ENCODE results near the gene TLCD3A.
A peak's percentile ranks its signal among the peaks of the same experiment; 100 is the strongest.
"Not testable (repeated sequence)": the region's sequence is repeated elsewhere in the genome, so short reads cannot be mapped to it uniquely, and the experiment has no call there.

The TLCD3A gene

DNA sequence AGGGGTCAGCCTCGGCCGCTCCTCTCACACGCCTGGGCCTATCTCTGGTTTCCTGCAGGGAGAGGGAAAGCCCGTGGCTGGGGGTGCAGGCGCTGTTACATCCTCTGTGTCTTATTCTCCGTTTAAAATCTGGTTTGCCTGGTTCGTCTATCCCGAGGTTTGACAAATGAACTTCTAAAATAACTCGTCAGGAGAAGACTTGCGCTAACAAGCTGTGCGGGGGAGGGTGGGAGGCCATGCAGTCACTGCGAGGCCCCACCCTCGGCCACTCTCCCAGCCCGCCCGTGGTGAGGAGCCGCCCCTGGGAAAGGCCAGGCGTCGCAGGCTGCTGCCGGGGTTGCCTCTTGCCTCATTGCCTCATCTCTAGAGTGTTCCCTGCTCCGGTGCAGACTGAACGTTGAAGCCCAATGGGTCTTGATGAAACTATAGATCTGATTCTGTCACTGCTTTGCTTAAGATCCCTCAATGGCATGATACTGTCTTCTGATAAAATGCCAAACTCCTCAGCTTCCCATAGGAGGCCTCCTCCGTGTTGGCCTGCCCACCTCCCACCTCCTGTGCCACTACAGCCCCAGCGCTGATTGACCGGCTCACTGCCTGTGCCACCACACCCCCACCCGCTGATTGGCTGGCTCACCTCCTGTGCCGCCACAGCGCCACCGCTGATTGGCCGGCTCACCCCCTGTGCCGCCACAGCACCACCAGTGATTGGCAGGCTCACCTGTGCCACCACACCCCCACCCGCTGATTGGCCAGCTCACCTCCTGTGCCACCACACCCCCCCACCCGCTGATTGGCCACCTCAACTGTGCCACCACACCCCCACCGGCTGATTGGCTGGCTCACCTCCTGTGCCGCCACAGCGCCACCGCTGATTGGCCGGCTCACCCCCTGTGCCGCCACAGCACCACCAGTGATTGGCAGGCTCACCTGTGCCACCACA, 57.8 kb downstream of the TLCD3A start:
- DNase-seq, result not testable (repeated sequence)

DNA sequence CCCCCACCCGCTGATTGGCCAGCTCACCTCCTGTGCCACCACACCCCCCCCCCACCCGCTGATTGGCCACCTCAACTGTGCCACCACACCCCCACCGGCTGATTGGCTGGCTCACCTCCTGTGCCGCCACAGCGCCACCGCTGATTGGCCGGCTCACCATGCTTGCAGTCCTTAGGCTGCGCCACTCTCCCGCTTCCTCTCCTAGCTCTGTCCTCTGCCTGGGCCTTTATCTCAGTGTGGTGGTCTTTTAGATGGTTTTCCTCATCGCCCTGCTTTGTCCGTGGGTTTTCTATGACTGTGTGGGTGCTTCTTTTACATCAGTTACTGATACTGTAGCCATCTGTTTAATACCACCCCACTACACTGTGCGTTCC, 58.5 kb downstream of the TLCD3A start:
- not testable (repeated sequence) for DNase-seq

DNA sequence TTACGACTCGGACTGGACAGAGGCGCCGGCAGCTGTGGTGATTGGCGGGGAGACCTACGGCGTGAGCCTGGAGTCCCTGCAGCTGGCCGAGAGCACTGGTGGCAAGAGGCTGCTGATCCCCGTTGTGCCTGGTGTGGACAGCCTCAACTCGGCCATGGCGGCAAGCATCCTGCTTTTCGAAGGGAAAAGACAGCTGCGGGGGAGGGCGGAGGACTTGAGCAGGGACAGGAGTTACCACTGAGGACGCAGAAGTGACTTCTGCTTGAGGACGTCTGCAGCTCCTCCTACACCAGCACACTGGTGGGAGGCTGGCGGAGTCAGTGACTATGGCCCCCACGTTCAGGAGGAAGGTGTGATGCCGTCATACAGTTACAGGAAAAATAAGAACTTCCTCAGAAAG, 59.4 kb downstream of the TLCD3A start:
- no peak for DNase-seq

DNA sequence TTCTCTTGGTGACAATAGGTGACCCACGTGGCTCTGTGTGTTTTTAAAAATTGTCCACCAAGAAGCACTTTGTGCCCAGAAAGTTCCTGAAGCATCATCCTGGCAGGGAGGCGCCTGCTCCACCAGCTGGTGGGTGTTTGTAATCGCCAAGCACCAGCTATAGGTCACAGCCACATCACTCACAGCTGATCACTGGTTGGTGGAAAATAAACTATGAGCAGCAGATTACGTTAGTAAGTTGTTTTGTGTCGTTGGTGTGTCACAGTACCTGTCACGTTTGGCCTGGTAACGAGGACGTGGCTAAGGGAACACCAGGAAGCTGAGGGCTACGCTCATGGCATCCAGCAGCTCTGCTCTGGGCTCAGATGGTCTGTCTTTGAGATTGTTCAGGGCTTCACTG, 59.9 kb downstream of the TLCD3A start:
- peak; percentile 9 to 26 for DNase-seq
